ENCODE data around the gene RADIL.

RADIL gene

GRCh38 chr7:4883372-4884144 lies at the start of gene RADIL:
Gene RADIL (minus strand): TSS chr7:4883716. CDS start chr7:4878139, 5,577 bp downstream.
- H3K79me2 ChIP-seq (ENCODE audit: low read length), result no peaks in the 10 kb centered on the region
- H2AFZ ChIP-seq (ENCODE audit: low read depth, low read length), result no peak within 1 kb of the TSS
- no peaks in the 10 kb centered on the region for H4K20me1 ChIP-seq (ENCODE audit: insufficient read depth, low read length)
- H3K27ac ChIP-seq (ENCODE audit: low read length), result no peak within 1 kb of the TSS
- H3K27me3 ChIP-seq (ENCODE audit: low read depth, low read length), result no peaks in the 10 kb centered on the region
- no peak within 1 kb of the TSS for H3K9ac ChIP-seq (ENCODE audit: low read length)
- no peak within 1 kb of the TSS for H3K4me3 ChIP-seq (ENCODE audit: low read length)
- no peaks in the 10 kb centered on the region for H3K9me3 ChIP-seq (ENCODE audit: insufficient read depth, low read length)
- no peak within 1 kb of the TSS for H3K4me2 ChIP-seq (ENCODE audit: low read length)
- no peaks in the 10 kb centered on the region for H3K36me3 ChIP-seq (replicated peaks; ENCODE audit: low read depth, low read length)
- H3K4me1 ChIP-seq (ENCODE audit: low read length), result no peaks in the 10 kb centered on the region
- TF ChIP-seq EZH2phosphoT487 (IDR thresholded peaks at IDR 0.05; ENCODE audit: low read depth), result no peak
- TF ChIP-seq CTCF (IDR thresholded peaks at IDR 0.05; ENCODE audit: low read depth, low read length), result no peak

GRCh38 chr7:4931943-4932342 lies 48.4 kb upstream of the RADIL start:
- Histone ChIP-seq H3K4me3 (ENCODE audit: low read length) (no peak overlapping the region), H3K79me2 (ENCODE audit: low read length) (no peaks in the 10 kb centered on the region), H3K27me3 (ENCODE audit: low read depth, low read length) (no peaks in the 10 kb centered on the region), H3K4me1 (ENCODE audit: low read length) (no peaks in the 10 kb centered on the region), H3K9ac (ENCODE audit: low read length) (no peak overlapping the region), H3K27ac (ENCODE audit: low read length) (no peak overlapping the region), H3K36me3 (replicated peaks; ENCODE audit: low read depth, low read length) (no peaks in the 10 kb centered on the region), H4K20me1 (ENCODE audit: insufficient read depth, low read length) (no peaks in the 10 kb centered on the region), H3K9me3 (ENCODE audit: insufficient read depth, low read length) (no peaks in the 10 kb centered on the region), H3K4me2 (ENCODE audit: low read length) (no peak overlapping the region), H2AFZ (ENCODE audit: low read depth, low read length) (no peak overlapping the region)
- TF ChIP-seq CTCF (IDR thresholded peaks at IDR 0.05; ENCODE audit: low read depth, low read length) (no peak), EZH2phosphoT487 (IDR thresholded peaks at IDR 0.05; ENCODE audit: low read depth) (no peak)

GRCh38 chr7:4929005-4929404 lies 45.5 kb upstream of the RADIL start:
- no peaks in the 10 kb centered on the region for H3K4me1 ChIP-seq (ENCODE audit: low read length)
- no peak overlapping the region for H3K4me3 ChIP-seq (ENCODE audit: low read length)
- no peak for TF ChIP-seq CTCF (IDR thresholded peaks at IDR 0.05; ENCODE audit: low read depth, low read length)
- TF ChIP-seq EZH2phosphoT487 (IDR thresholded peaks at IDR 0.05; ENCODE audit: low read depth), result no peak
- H3K79me2 ChIP-seq (ENCODE audit: low read length), result no peaks in the 10 kb centered on the region
- H3K9ac ChIP-seq (ENCODE audit: low read length), result no peak overlapping the region
- no peak overlapping the region for H3K4me2 ChIP-seq (ENCODE audit: low read length)
- H3K27ac ChIP-seq (ENCODE audit: low read length), result no peak overlapping the region
- H3K36me3 ChIP-seq (replicated peaks; ENCODE audit: low read depth, low read length), result no peaks in the 10 kb centered on the region
- no peaks in the 10 kb centered on the region for H4K20me1 ChIP-seq (ENCODE audit: insufficient read depth, low read length)
- no peaks in the 10 kb centered on the region for H3K9me3 ChIP-seq (ENCODE audit: insufficient read depth, low read length)
- H2AFZ ChIP-seq (ENCODE audit: low read depth, low read length), result no peak overlapping the region
- H3K27me3 ChIP-seq (ENCODE audit: low read depth, low read length), result no peaks in the 10 kb centered on the region

GRCh38 chr7:4928445-4928844 lies 44.9 kb upstream of the RADIL start:
- no peak overlapping the region for H3K4me2 ChIP-seq (ENCODE audit: low read length)
- no peaks in the 10 kb centered on the region for H3K79me2 ChIP-seq (ENCODE audit: low read length)
- no peaks in the 10 kb centered on the region for H3K4me1 ChIP-seq (ENCODE audit: low read length)
- H2AFZ ChIP-seq (ENCODE audit: low read depth, low read length), result no peak overlapping the region
- no peak overlapping the region for H3K4me3 ChIP-seq (ENCODE audit: low read length)
- no peaks in the 10 kb centered on the region for H3K36me3 ChIP-seq (replicated peaks; ENCODE audit: low read depth, low read length)
- no peak overlapping the region for H3K27ac ChIP-seq (ENCODE audit: low read length)
- H3K27me3 ChIP-seq (ENCODE audit: low read depth, low read length), result no peaks in the 10 kb centered on the region
- TF ChIP-seq CTCF (IDR thresholded peaks at IDR 0.05; ENCODE audit: low read depth, low read length) (no peak), EZH2phosphoT487 (IDR thresholded peaks at IDR 0.05; ENCODE audit: low read depth) (no peak)
- no peaks in the 10 kb centered on the region for H3K9me3 ChIP-seq (ENCODE audit: insufficient read depth, low read length)
- H4K20me1 ChIP-seq (ENCODE audit: insufficient read depth, low read length), result no peaks in the 10 kb centered on the region
- no peak overlapping the region for H3K9ac ChIP-seq (ENCODE audit: low read length)

All from OCI-LY3 (cell line).